HCT116 (cell line): ENCODE measurements around the gene ZNRF2. TPM values are rescaled to one million over a fixed set of nuclear protein-coding genes. Genes with fewer than 3 reads are reported as not detected.

Experiments
- ATAC-seq: fragments of 200-7000 bp; cut with Tn5 transposase; 2 replicates; pipeline ENCODE4 v1.9.1; 2020; ENCODE audit warnings: mild to moderate bottlenecking, moderate library complexity
- BruUV-seq: library from RNA; stranded (reverse); fragments of 400-500 nt; replicated peaks from 2 replicates; lab custom pipeline; 2021; lab: Mats Ljungman, UMichigan
- CTCF ChIA-PET: fragments of 300-600 bp; sonication (Branson Sonifier 250); formaldehyde crosslinking; loops from one replicate; lab custom pipeline; 2021; ENCODE audit warnings: antibody characterized with exemption; lab: Charles Lee
- POLR2A ChIA-PET: fragments of 300-600, 350-600 bp; sonication (Branson Sonifier 250); formaldehyde crosslinking; loops from one replicate; lab custom pipeline; 2021; ENCODE audit warnings: antibody characterized with exemption; lab: Charles Lee
- RAD21 ChIA-PET, 2 experiments: fragments of 300-600 bp; sonication (Branson Sonifier 250); formaldehyde crosslinking; loops; one replicate each; lab custom pipeline; 2023; ENCODE audit warnings: low total read pairs in 2 of 2; ENCODE audit not compliant: uncharacterized antibody in 2 of 2, unreplicated experiment in 2 of 2, low non-redundant PET in 1 of 2; lab: Charles Lee
- DNase-seq: peaks from one replicate; pipeline ENCODE4 v3.0.0-alpha.2; 2010; ENCODE audit warnings: low read depth, low spot score
- H2AFZ ChIP-seq: fragments of 200-600 bp; shearing (Covaris generic), sonication (generic); 2 replicates; pipeline ENCODE4 v1.6.1; 2017; ENCODE audit warnings: low read depth, mixed run types, mixed read lengths, antibody characterized with exemption, low read length; ENCODE audit not compliant: poor library complexity, severe bottlenecking
- H3K27ac ChIP-seq: 2 replicates; pipeline ENCODE4 v1.5.1; 2012; ENCODE audit warnings: low read depth, low read length
- H3K27me3 ChIP-seq: fragments of 200-600 bp; sonication (generic); 2 replicates; pipeline ENCODE4 v1.6.1; 2016; ENCODE audit warnings: mixed run types, low read length, mixed read lengths; ENCODE audit not compliant: insufficient read depth
- H3K36me3 ChIP-seq, 2 experiments: fragments of 200-500 bp in 1 of 2; fragments of 200-600 bp in 1 of 2; sonication (Bioruptor generic) in 1 of 2; sonication (generic) in 1 of 2; 2 replicates each; pipeline versions ENCODE4 v1.5.1 to v1.6.1; 2014 to 2016; ENCODE audit warnings: low read length in 2 of 2, inconsistent platforms in 1 of 2, mixed read lengths in 1 of 2, mixed run types in 1 of 2; ENCODE audit not compliant: insufficient read depth in 2 of 2, control insufficient read depth in 1 of 2
- H3K4me1 ChIP-seq, 2 experiments: fragments of 200-600 bp in 1 of 2; sonication (generic) in 1 of 2; 2 replicates each; pipeline versions ENCODE4 v1.5.1 to v1.6.1; 2012 to 2017; ENCODE audit warnings: low read length in 2 of 2, inconsistent platforms in 1 of 2, mild to moderate bottlenecking in 1 of 2, mixed read lengths in 1 of 2, mixed run types in 1 of 2, moderate library complexity in 1 of 2; ENCODE audit not compliant: insufficient read depth in 2 of 2, control insufficient read depth in 1 of 2
- H3K4me2 ChIP-seq: fragments of 200-600 bp; sonication (generic); 2 replicates; pipeline ENCODE4 v1.6.1; 2017; ENCODE audit warnings: mixed run types, low read length, mixed read lengths
- H3K4me3 ChIP-seq, 2 experiments: fragments of 200-600 bp in 1 of 2; sonication (generic) in 1 of 2; replicated peaks in 1 of 2; 2 replicates each; pipeline ENCODE4 v1.5.1; 2011 to 2016; ENCODE audit warnings: low read length in 2 of 2, control low read depth in 1 of 2, low read depth in 1 of 2, mild to moderate bottlenecking in 1 of 2, mixed read lengths in 1 of 2, mixed run types in 1 of 2
- H3K79me2 ChIP-seq: fragments of 200-600 bp; sonication (generic); 2 replicates; pipeline ENCODE4 v1.6.1; 2017; ENCODE audit warnings: mild to moderate bottlenecking, mixed run types, low read length, moderate library complexity, mixed read lengths; ENCODE audit not compliant: insufficient read depth
- H3K9ac ChIP-seq: fragments of 200-600 bp; sonication (generic); 2 replicates; pipeline ENCODE4 v1.6.1; 2016; ENCODE audit warnings: low read length, mixed read lengths
- H3K9me2 ChIP-seq: fragments of 200-600 bp; sonication (generic), shearing (Covaris generic); 2 replicates; pipeline ENCODE4 v1.6.1; 2017; ENCODE audit warnings: mixed run types, mild to moderate bottlenecking, moderate library complexity; ENCODE audit not compliant: insufficient read depth
- H3K9me3 ChIP-seq, 2 experiments: fragments of 200-500 bp in 1 of 2; fragments of 200-600 bp in 1 of 2; sonication (Bioruptor generic) in 1 of 2; sonication (generic) in 1 of 2; 2 replicates each; pipeline ENCODE4 v1.6.1; 2014 to 2017; ENCODE audit warnings: low read length in 2 of 2, mixed read lengths in 2 of 2, inconsistent platforms in 1 of 2, low read depth in 1 of 2, mild to moderate bottlenecking in 1 of 2, mixed run types in 1 of 2, moderate library complexity in 1 of 2; ENCODE audit not compliant: control insufficient read depth in 1 of 2, insufficient read depth in 1 of 2
- H4K20me1 ChIP-seq: fragments of 200-600 bp; sonication (generic), shearing (Covaris generic); 2 replicates; pipeline ENCODE4 v1.6.1; 2017; ENCODE audit warnings: mixed run types, mild to moderate bottlenecking, moderate library complexity; ENCODE audit not compliant: insufficient read depth
- CBX3 ChIP-seq: IDR thresholded peaks from 2 replicates; pipeline ENCODE4 v1.6.1; 2012; ENCODE audit warnings: low read depth
- CEBPB ChIP-seq: IDR thresholded peaks from 2 replicates; pipeline ENCODE4 v1.6.1; 2012; ENCODE audit warnings: low read depth
- EZH2phosphoT487 ChIP-seq: fragments of 200-600 bp; IDR thresholded peaks from 2 replicates; pipeline ENCODE4 v1.6.1; 2018; ENCODE audit warnings: antibody characterized with exemption, borderline replicate concordance
- FOSL1 ChIP-seq: IDR thresholded peaks from 2 replicates; pipeline ENCODE4 v1.6.1; 2012; ENCODE audit warnings: low read depth
- POLR2A ChIP-seq: IDR thresholded peaks from 2 replicates; pipeline ENCODE4 v1.7.0; 2011; ENCODE audit warnings: borderline replicate concordance; ENCODE audit not compliant: insufficient read depth, insufficient read length; ENCODE audit errors: extremely low read depth
- POLR2AphosphoS5 ChIP-seq: IDR thresholded peaks from 2 replicates; pipeline ENCODE4 v1.6.1; 2011; ENCODE audit warnings: mild to moderate bottlenecking, low read depth, low read length, moderate library complexity
- RAD21 ChIP-seq: IDR thresholded peaks from 2 replicates; pipeline ENCODE4 v1.6.1; 2012; ENCODE audit warnings: low read depth, mild to moderate bottlenecking
- SIN3A ChIP-seq: IDR thresholded peaks from 2 replicates; pipeline ENCODE4 v1.6.1; 2012; ENCODE audit warnings: low read depth
- TCF7L2 ChIP-seq: IDR thresholded peaks from 2 replicates; pipeline ENCODE4 v1.7.0; 2011; ENCODE audit warnings: borderline replicate concordance, inconsistent platforms; ENCODE audit not compliant: insufficient read depth, insufficient read length; ENCODE audit errors: extremely low read depth
- YY1 ChIP-seq: IDR thresholded peaks from 2 replicates; pipeline ENCODE4 v1.6.1; 2011; ENCODE audit warnings: low read length, low read depth, moderate library complexity, mild to moderate bottlenecking; ENCODE audit not compliant: insufficient replicate concordance; ENCODE audit errors: extremely low read depth
- intact Hi-C: fragments of 100-400 bp; cut with micrococcal nuclease; formaldehyde crosslinking; loops from 2 replicates; pipeline ENCODE4 v1.10.0; 2022
- total RNA-seq: library from RNA; stranded (reverse); gene quantifications from one replicate; pipeline ENCODE4 v1.2.1, GENCODE V29; 2021; ENCODE audit not compliant: unreplicated experiment
- TF ChIP-seq, protein P1 (sequence below): IDR thresholded peaks from 2 replicates; pipeline ENCODE4 v1.6.1; 2011; ENCODE audit warnings: mild to moderate bottlenecking, low read length, moderate library complexity; ENCODE audit not compliant: insufficient replicate concordance; ENCODE audit errors: extremely low read depth
- TF ChIP-seq, protein P2 (sequence below): IDR thresholded peaks from 2 replicates; pipeline ENCODE4 v1.6.1; 2012
- TF ChIP-seq, protein P3 (sequence below): IDR thresholded peaks from 2 replicates; pipeline ENCODE4 v1.6.1; 2012
- TF ChIP-seq, protein P4 (sequence below), 3 experiments: fragments of 200-600 bp in 1 of 3; sonication (generic) in 1 of 3; IDR thresholded peaks in 2 of 3; conservative IDR thresholded peaks in 1 of 3; 2 replicates each; pipeline ENCODE4 v1.5.1; 2012 to 2017; ENCODE audit warnings: low read depth in 2 of 3, low read length in 2 of 3, antibody characterized with exemption in 1 of 3, borderline replicate concordance in 1 of 3, control low read depth in 1 of 3, mild to moderate bottlenecking in 1 of 3, mixed read lengths in 1 of 3, mixed run types in 1 of 3, moderate library complexity in 1 of 3; ENCODE audit not compliant: insufficient read depth in 1 of 3

The ZNRF2 gene
- total RNA-seq, 1 experiment from 2014 or later: 10.2 TPM

DNA sequence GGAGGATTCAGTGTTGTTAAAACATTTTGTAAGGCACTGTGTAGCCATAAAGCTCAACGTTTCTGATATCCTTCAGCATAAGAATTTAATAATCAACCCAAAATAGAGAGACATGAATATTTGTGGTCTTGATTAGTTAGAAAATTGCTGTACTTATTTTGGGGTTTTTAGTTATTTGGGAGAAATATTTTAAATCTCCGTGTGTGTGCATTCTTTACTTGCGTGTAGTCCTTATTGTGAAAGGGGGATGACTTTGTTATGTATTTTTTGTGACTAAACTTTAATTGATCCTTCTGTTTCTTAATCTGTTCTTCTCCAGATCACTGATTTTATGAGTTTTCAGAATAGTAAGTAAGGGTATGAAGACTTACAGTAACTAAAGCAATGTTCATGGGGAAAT lies 81.2 kb downstream of the ZNRF2 start:
- Histone ChIP-seq H3K9me2 (no peaks in the 10 kb centered on the region), H3K9ac (no peak overlapping the region), H4K20me1 (no peaks in the 10 kb centered on the region), H3K36me3 (no peaks in the 10 kb centered on the region), H2AFZ (no peak overlapping the region), H3K27ac (no peak overlapping the region), H3K4me3 (no peak overlapping the region), H3K79me2 (no peaks in the 10 kb centered on the region), H3K4me1 (no peaks in the 10 kb centered on the region), H3K27me3 (no peaks in the 10 kb centered on the region), H3K9me3 (no peaks in the 10 kb centered on the region), H3K4me2 (no peak overlapping the region)
- ATAC-seq (no peak), DNase-seq (no peak)
- RAD21 ChIA-PET: no interaction called here
- TF ChIP-seq, protein P1, sequence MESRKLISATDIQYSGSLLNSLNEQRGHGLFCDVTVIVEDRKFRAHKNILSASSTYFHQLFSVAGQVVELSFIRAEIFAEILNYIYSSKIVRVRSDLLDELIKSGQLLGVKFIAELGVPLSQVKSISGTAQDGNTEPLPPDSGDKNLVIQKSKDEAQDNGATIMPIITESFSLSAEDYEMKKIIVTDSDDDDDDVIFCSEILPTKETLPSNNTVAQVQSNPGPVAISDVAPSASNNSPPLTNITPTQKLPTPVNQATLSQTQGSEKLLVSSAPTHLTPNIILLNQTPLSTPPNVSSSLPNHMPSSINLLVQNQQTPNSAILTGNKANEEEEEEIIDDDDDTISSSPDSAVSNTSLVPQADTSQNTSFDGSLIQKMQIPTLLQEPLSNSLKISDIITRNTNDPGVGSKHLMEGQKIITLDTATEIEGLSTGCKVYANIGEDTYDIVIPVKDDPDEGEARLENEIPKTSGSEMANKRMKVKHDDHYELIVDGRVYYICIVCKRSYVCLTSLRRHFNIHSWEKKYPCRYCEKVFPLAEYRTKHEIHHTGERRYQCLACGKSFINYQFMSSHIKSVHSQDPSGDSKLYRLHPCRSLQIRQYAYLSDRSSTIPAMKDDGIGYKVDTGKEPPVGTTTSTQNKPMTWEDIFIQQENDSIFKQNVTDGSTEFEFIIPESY: no peak
- TF ChIP-seq POLR2A (no peak), CEBPB (no peak), CBX3 (no peak), TCF7L2 (no peak), FOSL1 (no peak), SIN3A (no peak), YY1 (no peak), POLR2AphosphoS5 (no peak), RAD21 (no peak), EZH2phosphoT487 (no peak)
- TF ChIP-seq, protein P2, sequence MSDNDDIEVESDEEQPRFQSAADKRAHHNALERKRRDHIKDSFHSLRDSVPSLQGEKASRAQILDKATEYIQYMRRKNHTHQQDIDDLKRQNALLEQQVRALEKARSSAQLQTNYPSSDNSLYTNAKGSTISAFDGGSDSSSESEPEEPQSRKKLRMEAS: no peak
- TF ChIP-seq, protein P3, sequence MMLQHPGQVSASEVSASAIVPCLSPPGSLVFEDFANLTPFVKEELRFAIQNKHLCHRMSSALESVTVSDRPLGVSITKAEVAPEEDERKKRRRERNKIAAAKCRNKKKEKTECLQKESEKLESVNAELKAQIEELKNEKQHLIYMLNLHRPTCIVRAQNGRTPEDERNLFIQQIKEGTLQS: no peak
- TF ChIP-seq, protein P4, sequence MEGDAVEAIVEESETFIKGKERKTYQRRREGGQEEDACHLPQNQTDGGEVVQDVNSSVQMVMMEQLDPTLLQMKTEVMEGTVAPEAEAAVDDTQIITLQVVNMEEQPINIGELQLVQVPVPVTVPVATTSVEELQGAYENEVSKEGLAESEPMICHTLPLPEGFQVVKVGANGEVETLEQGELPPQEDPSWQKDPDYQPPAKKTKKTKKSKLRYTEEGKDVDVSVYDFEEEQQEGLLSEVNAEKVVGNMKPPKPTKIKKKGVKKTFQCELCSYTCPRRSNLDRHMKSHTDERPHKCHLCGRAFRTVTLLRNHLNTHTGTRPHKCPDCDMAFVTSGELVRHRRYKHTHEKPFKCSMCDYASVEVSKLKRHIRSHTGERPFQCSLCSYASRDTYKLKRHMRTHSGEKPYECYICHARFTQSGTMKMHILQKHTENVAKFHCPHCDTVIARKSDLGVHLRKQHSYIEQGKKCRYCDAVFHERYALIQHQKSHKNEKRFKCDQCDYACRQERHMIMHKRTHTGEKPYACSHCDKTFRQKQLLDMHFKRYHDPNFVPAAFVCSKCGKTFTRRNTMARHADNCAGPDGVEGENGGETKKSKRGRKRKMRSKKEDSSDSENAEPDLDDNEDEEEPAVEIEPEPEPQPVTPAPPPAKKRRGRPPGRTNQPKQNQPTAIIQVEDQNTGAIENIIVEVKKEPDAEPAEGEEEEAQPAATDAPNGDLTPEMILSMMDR (IDR thresholded peaks at IDR 0.05 in 2 of 3, conservative IDR thresholded peaks at IDR 0.05 in 1 of 3; ENCODE audit: borderline replicate concordance in 1 of 3, insufficient read depth in 1 of 3, low read depth in 2 of 3, low read length in 2 of 3): no peak
- intact Hi-C loops: no loop called here
- POLR2A ChIA-PET: no interaction called here
- no TSS peak for BruUV-seq
- CTCF ChIA-PET: no interaction called here
